Mucosa of stomach (tissue), 1 donor: ENCODE measurements around the gene ATXN2.

ENCODE experiments used
- H3K27me3 ChIP-seq: one replicate; pipeline ENCODE4 v1.7.0; 2013; ENCODE audit warnings: mild to moderate bottlenecking, low read length; ENCODE audit not compliant: control insufficient read depth, insufficient read depth
- H3K36me3 ChIP-seq: one replicate; pipeline ENCODE4 v1.7.0; 2013; ENCODE audit warnings: low read length; ENCODE audit not compliant: control insufficient read depth, insufficient read depth
- H3K4me1 ChIP-seq: one replicate; pipeline ENCODE4 v1.7.0; 2013; ENCODE audit warnings: mild to moderate bottlenecking, low read length; ENCODE audit not compliant: control insufficient read depth, insufficient read depth
- H3K4me3 ChIP-seq: one replicate; pipeline ENCODE4 v1.7.0; 2013; ENCODE audit warnings: low read length
- H3K9ac ChIP-seq: one replicate; pipeline ENCODE4 v1.7.0; 2013; ENCODE audit warnings: mild to moderate bottlenecking, low read length, moderate library complexity
- H3K9me3 ChIP-seq: one replicate; pipeline ENCODE4 v1.7.0; 2013; ENCODE audit warnings: mild to moderate bottlenecking, low read length, moderate library complexity; ENCODE audit not compliant: control insufficient read depth
- donor health status: Pancreatic carcinoma.

The ATXN2 gene

DNA sequence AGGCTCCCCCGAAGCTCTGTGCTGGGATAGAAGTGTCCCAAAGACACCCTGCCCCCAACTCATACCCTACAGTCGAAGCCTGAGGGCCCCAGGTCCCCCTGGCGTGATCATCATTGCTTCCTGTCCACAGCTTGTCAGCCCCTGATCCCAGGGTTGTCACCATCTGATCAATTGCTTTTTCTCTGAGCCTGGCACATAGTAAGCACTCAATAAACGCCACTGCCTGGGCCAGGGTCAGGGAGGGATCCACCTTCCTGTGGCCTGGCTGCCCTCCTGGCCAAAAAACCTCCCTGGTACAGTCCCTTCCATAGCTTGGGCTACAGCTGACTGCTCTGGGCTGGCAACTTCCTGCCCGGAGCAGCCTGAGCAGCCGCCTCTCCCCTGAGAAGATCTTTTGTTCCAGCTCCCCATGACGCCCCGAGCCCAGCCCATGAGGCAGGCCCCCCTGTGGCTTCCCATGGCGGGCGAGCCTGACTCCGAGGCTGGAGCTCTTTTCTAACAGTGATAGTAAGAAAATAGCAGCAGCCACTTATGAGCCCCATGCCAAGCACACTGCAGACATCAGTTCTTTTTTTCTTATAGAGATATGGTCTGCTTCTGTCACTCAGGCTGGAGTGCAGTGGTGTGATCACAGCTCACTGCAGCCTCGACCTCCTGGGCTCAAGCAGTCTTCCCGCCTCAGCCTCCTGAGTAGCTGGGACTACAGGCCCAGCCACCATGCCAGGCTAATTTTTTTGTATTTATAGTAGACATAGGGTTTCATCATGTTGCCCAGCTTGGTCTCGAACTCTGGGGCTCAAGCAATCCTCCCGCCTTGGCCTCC lies 186.9 kb downstream of the ATXN2 start:
- H3K9me3 ChIP-seq: no peaks in the 10 kb centered on the region
- peaks cover 10% of the 10 kb centered on the region for H3K4me1 ChIP-seq
- no peaks in the 10 kb centered on the region for H3K27me3 ChIP-seq
- no peak overlapping the region for H3K4me3 ChIP-seq
- no peaks in the 10 kb centered on the region for H3K36me3 ChIP-seq
- no peak overlapping the region for H3K9ac ChIP-seq

GRCh38 chr12:111411185-111411764 lies 187.8 kb downstream of the ATXN2 start:
- H3K9ac ChIP-seq: no peak overlapping the region
- H3K36me3 ChIP-seq: no peaks in the 10 kb centered on the region
- peaks cover 5% of the 10 kb centered on the region for H3K27me3 ChIP-seq
- no peak overlapping the region for H3K4me3 ChIP-seq
- H3K9me3 ChIP-seq: no peaks in the 10 kb centered on the region
- peaks cover 10% of the 10 kb centered on the region for H3K4me1 ChIP-seq

- peaks cover 10% of the 10 kb centered on the region for H3K4me1 ChIP-seq
- H3K27me3 ChIP-seq: peaks cover 6% of the 10 kb centered on the region
- H3K9ac ChIP-seq: no peak overlapping the region
- H3K9me3 ChIP-seq: no peaks in the 10 kb centered on the region
- H3K4me3 ChIP-seq: no peak overlapping the region
- H3K36me3 ChIP-seq: no peaks in the 10 kb centered on the region
Observed at GRCh38 chr12:111410431-111411184, 188.5 kb downstream of the ATXN2 start.

DNA sequence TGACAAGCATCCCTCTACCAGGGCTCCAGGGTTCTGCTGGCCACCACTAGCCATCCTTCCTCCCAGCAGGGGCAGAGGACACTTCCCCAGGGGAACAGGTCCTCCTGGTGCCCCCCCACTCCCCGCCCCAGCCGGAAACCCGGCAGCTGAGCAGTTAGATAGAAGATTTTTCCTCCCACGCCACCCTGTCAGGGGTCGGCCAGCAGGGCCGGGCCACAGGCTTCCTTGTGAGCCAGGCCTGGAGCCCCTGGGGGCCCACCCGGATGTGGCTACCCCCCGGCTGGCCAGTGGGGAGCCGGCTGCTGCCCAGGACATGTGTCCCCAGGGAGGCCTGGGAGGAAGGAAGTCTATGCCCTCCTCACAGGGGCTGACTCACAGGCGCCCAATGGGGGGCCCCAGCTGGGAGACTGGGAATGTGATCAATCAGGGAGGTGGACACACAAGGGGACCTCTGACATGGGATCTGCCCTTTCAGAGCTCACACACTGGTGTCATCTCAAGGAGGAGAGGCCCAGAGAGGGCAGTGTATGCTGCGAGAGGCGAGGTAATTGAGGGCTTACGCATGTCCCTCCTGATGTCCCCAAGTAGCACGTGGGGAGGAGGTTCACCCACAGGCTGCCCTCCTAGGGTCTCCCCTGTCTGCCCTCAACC lies 189.2 kb downstream of the ATXN2 start:
- Histone ChIP-seq H3K36me3 (no peaks in the 10 kb centered on the region), H3K9me3 (no peaks in the 10 kb centered on the region), H3K9ac (no peak overlapping the region), H3K4me1 (peaks cover 13% of the 10 kb centered on the region), H3K27me3 (peaks cover 6% of the 10 kb centered on the region), H3K4me3 (no peak overlapping the region)

- H3K9ac ChIP-seq: no peak overlapping the region
- H3K4me3 ChIP-seq: no peak overlapping the region
- no peaks in the 10 kb centered on the region for H3K9me3 ChIP-seq
- H3K27me3 ChIP-seq: peaks cover 6% of the 10 kb centered on the region
- no peaks in the 10 kb centered on the region for H3K36me3 ChIP-seq
- peaks cover 18% of the 10 kb centered on the region for H3K4me1 ChIP-seq
Observed at GRCh38 chr12:111409403-111409779, 189.7 kb downstream of the ATXN2 start.

DNA sequence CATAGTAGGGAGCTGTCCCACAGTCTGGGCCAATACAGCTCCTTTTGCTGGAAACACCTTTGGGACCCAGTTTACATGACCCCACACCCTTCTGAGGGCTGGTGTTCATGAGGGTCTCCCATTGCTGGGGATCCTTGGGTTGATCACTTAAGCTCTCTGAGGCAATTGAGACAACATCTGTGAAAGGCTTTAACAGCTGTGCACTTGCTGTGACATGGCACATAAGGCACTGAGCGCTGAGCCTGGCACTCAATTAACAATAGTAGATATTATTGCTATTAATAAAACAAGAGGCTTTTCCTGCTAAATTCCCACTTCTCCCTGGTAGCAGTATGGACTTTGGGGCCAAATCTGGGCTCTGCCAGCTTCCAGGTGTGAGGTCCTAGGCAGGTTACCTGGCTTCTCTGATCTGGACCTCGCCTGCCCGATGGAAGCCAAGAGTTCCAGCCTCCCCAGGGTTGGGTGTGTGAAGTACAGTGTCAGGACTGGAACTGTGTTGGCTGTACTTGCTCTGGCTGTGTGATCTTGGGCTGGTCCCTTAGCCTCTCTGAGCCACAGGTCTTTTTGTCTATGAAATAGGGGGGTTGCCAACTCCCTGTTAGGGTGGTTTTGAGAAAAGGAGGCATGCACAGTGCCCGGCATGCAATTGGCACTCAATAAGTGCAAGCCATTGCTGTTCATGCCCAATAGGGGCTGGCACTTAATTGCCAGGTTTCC lies 190.3 kb downstream of the ATXN2 start:
- no peak overlapping the region for H3K4me3 ChIP-seq
- no peaks in the 10 kb centered on the region for H3K9me3 ChIP-seq
- no peaks in the 10 kb centered on the region for H3K36me3 ChIP-seq
- H3K27me3 ChIP-seq: peaks cover 6% of the 10 kb centered on the region
- H3K9ac ChIP-seq: peak overlapping the region; percentile 29
- H3K4me1 ChIP-seq: peaks cover 18% of the 10 kb centered on the region

GRCh38 chr12:111408116-111408440 lies 191.0 kb downstream of the ATXN2 start:
- Histone ChIP-seq H3K9ac (peak overlapping the region; percentile 29), H3K36me3 (no peaks in the 10 kb centered on the region), H3K9me3 (no peaks in the 10 kb centered on the region), H3K27me3 (peaks cover 6% of the 10 kb centered on the region), H3K4me1 (peaks cover 23% of the 10 kb centered on the region), H3K4me3 (no peak overlapping the region)

- H3K9me3 ChIP-seq: no peaks in the 10 kb centered on the region
- peaks cover 6% of the 10 kb centered on the region for H3K27me3 ChIP-seq
- H3K9ac ChIP-seq: peak overlapping the region; percentile 73
- H3K4me3 ChIP-seq: no peak overlapping the region
- no peaks in the 10 kb centered on the region for H3K36me3 ChIP-seq
- peaks cover 27% of the 10 kb centered on the region for H3K4me1 ChIP-seq
Observed at GRCh38 chr12:111407377-111408115, 191.6 kb downstream of the ATXN2 start.

DNA sequence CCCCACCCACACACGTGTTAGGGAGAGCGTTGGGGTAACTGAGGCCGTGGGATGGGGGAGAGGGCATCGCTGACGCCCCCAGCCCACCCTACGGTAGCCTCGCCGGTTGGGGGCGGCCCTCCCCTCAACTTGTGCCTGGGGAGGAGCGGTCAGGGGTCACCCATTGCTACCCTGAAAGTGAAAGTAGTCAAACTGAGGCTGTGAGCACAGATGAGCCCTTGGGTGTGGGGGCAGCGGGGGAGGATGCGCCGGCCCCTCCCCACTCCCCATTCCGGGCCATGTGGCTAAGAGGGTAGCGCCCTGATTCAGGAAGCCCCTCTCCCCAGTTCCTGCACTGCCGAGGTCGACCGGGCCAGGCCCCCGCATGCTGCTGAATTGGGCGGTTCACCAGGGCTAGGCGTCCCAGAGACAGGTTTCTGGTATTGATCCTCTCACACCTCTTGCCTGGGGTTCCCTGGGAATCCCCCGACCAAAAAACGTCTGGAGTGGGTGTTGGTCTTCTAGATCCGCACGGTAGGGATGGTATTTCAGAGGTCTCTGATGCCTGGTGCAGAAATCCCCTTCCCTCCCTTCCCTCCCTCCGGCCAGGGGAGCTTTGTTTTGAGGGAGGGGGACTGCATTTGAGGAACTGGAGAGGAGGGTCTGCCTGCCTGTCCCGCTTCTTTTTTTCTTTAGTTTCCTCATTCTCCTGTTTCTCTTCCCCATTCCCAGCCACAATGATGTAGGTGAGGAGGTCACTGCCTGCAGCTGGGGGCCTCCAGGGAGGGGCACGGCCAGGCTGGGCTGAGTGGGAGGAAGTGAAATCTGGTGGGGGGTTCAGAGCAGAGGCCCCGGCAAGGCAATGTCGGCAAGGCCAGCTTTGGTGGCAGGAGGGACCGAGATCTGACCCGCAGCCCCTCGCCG lies 192.4 kb downstream of the ATXN2 start:
- H3K36me3 ChIP-seq: no peaks in the 10 kb centered on the region
- no peaks in the 10 kb centered on the region for H3K9me3 ChIP-seq
- H3K9ac ChIP-seq: peak overlapping the region; percentile 73
- H3K4me3 ChIP-seq: peak overlapping the region; percentile 36
- H3K27me3 ChIP-seq: peaks cover 6% of the 10 kb centered on the region
- peaks cover 24% of the 10 kb centered on the region for H3K4me1 ChIP-seq

- Histone ChIP-seq H3K9ac (peak within 1 kb of the TSS; percentile 73), H3K36me3 (no peaks in the 10 kb centered on the region), H3K9me3 (no peaks in the 10 kb centered on the region), H3K4me3 (peak within 1 kb of the TSS; percentile 44), H3K27me3 (peaks cover 6% of the 10 kb centered on the region), H3K4me1 (peaks cover 23% of the 10 kb centered on the region)
Observed at GRCh38 chr12:111405859-111406473, 193.1 kb downstream of the ATXN2 start, which contains the start of gene SH2B3. SH2B3 (plus strand) TSS chr12:111405923; CDS start chr12:111418146, 12,223 bp downstream.
